Measurements from ENCODE around the gene NFATC2.

The NFATC2 gene

GRCh38 chr20:51542571-51543421, at the start of gene NFATC2:
TSS of gene NFATC2 (minus strand) at chr20:51542719. CDS start at chr20:51542499, 220 bp downstream.
- peak; percentile 39 to 45 for DNase-seq (ENCODE audit: low read depth in 2 of 2)

- DNase-seq (ENCODE audit: low read depth in 2 of 2), result no peak
These were observed 49.4 kb upstream of the NFATC2 start for GRCh38 chr20:51591871-51592270.

- DNase-seq (ENCODE audit: low read depth in 2 of 2), result no peak
These were observed 46.2 kb upstream of the NFATC2 start for GRCh38 chr20:51588762-51589161.

- no peak for DNase-seq (ENCODE audit: low read depth in 2 of 2)
These were observed 44.6 kb upstream of the NFATC2 start for GRCh38 chr20:51587145-51587544.

GRCh38 chr20:51586005-51586440, 43.5 kb upstream of the NFATC2 start:
- no peak for DNase-seq (ENCODE audit: low read depth in 2 of 2)

- DNase-seq (ENCODE audit: low read depth in 2 of 2), result no peak
These were observed 42.6 kb upstream of the NFATC2 start for GRCh38 chr20:51585148-51585547.

GRCh38 chr20:51584737-51585136, 42.2 kb upstream of the NFATC2 start:
- no peak for DNase-seq (ENCODE audit: low read depth in 2 of 2)

GRCh38 chr20:51584116-51584515, 41.6 kb upstream of the NFATC2 start:
- DNase-seq (ENCODE audit: low read depth in 2 of 2), result no peak

- DNase-seq (ENCODE audit: low read depth in 2 of 2), result no peak
These were observed 41.0 kb upstream of the NFATC2 start for GRCh38 chr20:51583499-51583898.

GRCh38 chr20:51583073-51583472, 40.6 kb upstream of the NFATC2 start:
- no peak for DNase-seq (ENCODE audit: low read depth in 2 of 2)

- DNase-seq (ENCODE audit: low read depth in 2 of 2), result no peak
These were observed 39.1 kb upstream of the NFATC2 start for GRCh38 chr20:51581571-51581970.

- DNase-seq (ENCODE audit: low read depth in 2 of 2), result no peak
These were observed 36.6 kb upstream of the NFATC2 start for GRCh38 chr20:51579137-51579536.

GRCh38 chr20:51578145-51578459, 35.6 kb upstream of the NFATC2 start:
- no peak for DNase-seq (ENCODE audit: low read depth in 2 of 2)

GRCh38 chr20:51577432-51578144, 35.1 kb upstream of the NFATC2 start:
- no peak for DNase-seq (ENCODE audit: low read depth in 2 of 2)

- DNase-seq (ENCODE audit: low read depth in 2 of 2), result no peak
These were observed 33.0 kb upstream of the NFATC2 start for GRCh38 chr20:51575486-51575885.

- DNase-seq (ENCODE audit: low read depth in 2 of 2), result peak in 1 of 2 donors; percentile 17
These were observed 31.9 kb upstream of the NFATC2 start for GRCh38 chr20:51574248-51575033.

- no peak for DNase-seq (ENCODE audit: low read depth in 2 of 2)
These were observed 31.2 kb upstream of the NFATC2 start for GRCh38 chr20:51573576-51574243.

GRCh38 chr20:51571460-51571794, 28.9 kb upstream of the NFATC2 start:
- no peak for DNase-seq (ENCODE audit: low read depth in 2 of 2)

GRCh38 chr20:51570739-51571459, 28.4 kb upstream of the NFATC2 start:
- no peak for DNase-seq (ENCODE audit: low read depth in 2 of 2)

- DNase-seq (ENCODE audit: low read depth in 2 of 2), result no peak
These were observed 27.6 kb upstream of the NFATC2 start for GRCh38 chr20:51569815-51570738.

Measured in stimulated activated CD4-positive, alpha-beta T cell treated with anti-CD3 and anti-CD28 coated beads, Interleukin-1b, Interleukin-23, amount 100 ng/mL, for 4 hours (primary cell).